GM21619 (cell line): ENCODE data around the gene PRR16.

Source experiments
- ATAC-seq: cut with Tn5 transposase; IDR thresholded peaks from one replicate; pipeline ENCODE4 v1.9.1; 2021; ENCODE audit not compliant: unreplicated experiment

The PRR16 gene

GRCh38 chr5:120512791-120513650, 48.9 kb downstream of the PRR16 start:
- ATAC-seq: no peak

GRCh38 chr5:120516805-120517204, 52.7 kb downstream of the PRR16 start:
- no peak for ATAC-seq

GRCh38 chr5:120517607-120518252, 53.6 kb downstream of the PRR16 start:
- no peak for ATAC-seq

GRCh38 chr5:120518581-120518980, 54.5 kb downstream of the PRR16 start:
- no peak for ATAC-seq

- ATAC-seq: no peak
These were observed 63.2 kb downstream of the PRR16 start for GRCh38 chr5:120527251-120527650.

- no peak for ATAC-seq
These were observed 64.5 kb downstream of the PRR16 start for GRCh38 chr5:120528609-120529008.

GRCh38 chr5:120529386-120529785, 65.3 kb downstream of the PRR16 start:
- no peak for ATAC-seq

GRCh38 chr5:120531215-120531614, 67.1 kb downstream of the PRR16 start:
- no peak for ATAC-seq

- ATAC-seq: no peak
These were observed 68.7 kb downstream of the PRR16 start for GRCh38 chr5:120532835-120533234.

GRCh38 chr5:120533581-120533980, 69.5 kb downstream of the PRR16 start:
- no peak for ATAC-seq

- no peak for ATAC-seq
These were observed 71.8 kb downstream of the PRR16 start for GRCh38 chr5:120535900-120536299.

- no peak for ATAC-seq
These were observed 74.0 kb downstream of the PRR16 start for GRCh38 chr5:120538149-120538548.

GRCh38 chr5:120538644-120539043, 74.5 kb downstream of the PRR16 start:
- ATAC-seq: no peak

- ATAC-seq: no peak
These were observed 75.4 kb downstream of the PRR16 start for GRCh38 chr5:120539471-120539870.

- no peak for ATAC-seq
These were observed 76.0 kb downstream of the PRR16 start for GRCh38 chr5:120540097-120540496.

- ATAC-seq: no peak
These were observed 79.9 kb downstream of the PRR16 start for GRCh38 chr5:120544043-120544442.

GRCh38 chr5:120545007-120545406, 80.9 kb downstream of the PRR16 start:
- no peak for ATAC-seq

GRCh38 chr5:120545951-120546350, 81.9 kb downstream of the PRR16 start:
- no peak for ATAC-seq

GRCh38 chr5:120546922-120547321, 82.8 kb downstream of the PRR16 start:
- ATAC-seq: no peak

GRCh38 chr5:120550358-120550757, 86.3 kb downstream of the PRR16 start:
- ATAC-seq: no peak

GRCh38 chr5:120552638-120553037, 88.5 kb downstream of the PRR16 start:
- no peak for ATAC-seq

- no peak for ATAC-seq
These were observed 91.2 kb downstream of the PRR16 start for GRCh38 chr5:120555345-120555744.
